Lower leg skin (tissue), 3 donors: ENCODE measurements around the gene LAMC2.
"Not testable (repeated sequence)": the region's sequence is repeated elsewhere in the genome, so short reads cannot be mapped to it uniquely, and the experiment has no call there.

Experiments used
- POLR2A ChIP-seq, 2 donors: fragments of 450-650 bp; IDR thresholded peaks; one replicate each; pipeline ENCODE4 v1.6.1; 2016 to 2017; ENCODE audit warnings: antibody characterized with exemption in 2 of 2, mild to moderate bottlenecking in 1 of 2, moderate library complexity in 1 of 2
- TF ChIP-seq, protein P1 (sequence below), 3 donors: fragments of 450-650 bp; IDR thresholded peaks; one replicate each; pipeline ENCODE4 v1.5.1; 2016; ENCODE audit warnings: antibody characterized with exemption in 3 of 3, mild to moderate bottlenecking in 3 of 3, moderate library complexity in 2 of 3

DNA sequence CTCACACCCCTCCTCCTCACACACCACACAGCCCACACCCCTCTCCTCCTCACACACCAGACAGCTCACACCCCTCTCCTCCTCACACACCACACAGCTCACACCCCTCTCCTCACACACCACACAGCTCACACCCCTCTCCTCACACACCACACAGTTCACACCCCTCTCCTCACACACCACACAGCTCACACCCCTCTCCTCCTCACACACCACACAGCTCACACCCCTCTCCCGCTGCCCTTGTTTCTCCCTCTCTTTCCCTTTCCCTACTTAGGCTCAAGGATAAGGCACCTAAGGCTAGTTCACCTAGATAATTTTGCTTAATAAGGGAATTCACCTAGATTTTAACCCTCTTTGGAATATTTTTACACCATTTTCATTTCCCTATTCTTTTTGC, 36.0 kb upstream of the LAMC2 start:
- TF ChIP-seq, protein P1, sequence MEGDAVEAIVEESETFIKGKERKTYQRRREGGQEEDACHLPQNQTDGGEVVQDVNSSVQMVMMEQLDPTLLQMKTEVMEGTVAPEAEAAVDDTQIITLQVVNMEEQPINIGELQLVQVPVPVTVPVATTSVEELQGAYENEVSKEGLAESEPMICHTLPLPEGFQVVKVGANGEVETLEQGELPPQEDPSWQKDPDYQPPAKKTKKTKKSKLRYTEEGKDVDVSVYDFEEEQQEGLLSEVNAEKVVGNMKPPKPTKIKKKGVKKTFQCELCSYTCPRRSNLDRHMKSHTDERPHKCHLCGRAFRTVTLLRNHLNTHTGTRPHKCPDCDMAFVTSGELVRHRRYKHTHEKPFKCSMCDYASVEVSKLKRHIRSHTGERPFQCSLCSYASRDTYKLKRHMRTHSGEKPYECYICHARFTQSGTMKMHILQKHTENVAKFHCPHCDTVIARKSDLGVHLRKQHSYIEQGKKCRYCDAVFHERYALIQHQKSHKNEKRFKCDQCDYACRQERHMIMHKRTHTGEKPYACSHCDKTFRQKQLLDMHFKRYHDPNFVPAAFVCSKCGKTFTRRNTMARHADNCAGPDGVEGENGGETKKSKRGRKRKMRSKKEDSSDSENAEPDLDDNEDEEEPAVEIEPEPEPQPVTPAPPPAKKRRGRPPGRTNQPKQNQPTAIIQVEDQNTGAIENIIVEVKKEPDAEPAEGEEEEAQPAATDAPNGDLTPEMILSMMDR (IDR thresholded peaks at IDR 0.05): not testable (repeated sequence)
- not testable (repeated sequence) for TF ChIP-seq POLR2A (IDR thresholded peaks at IDR 0.05)
